Muscle of arm (tissue), 12 donors: Measurements from ENCODE around the gene PEX6. TPM values are rescaled to one million over a fixed set of nuclear protein-coding genes. Genes with fewer than 3 reads are reported as not detected.

ENCODE experiments used
- DNase-seq: peaks from one replicate; pipeline ENCODE4 v3.0.0-alpha.2; 2013
- polyA plus RNA-seq, 12 donors: library from polyadenylated mRNA; unstranded; fragments of 120-200 nt; gene quantifications; one replicate each; pipeline ENCODE4 v1.2.1, GENCODE V29; 2013; ENCODE audit not compliant: insufficient read length in 12 of 12

PEX6 gene
- polyA plus RNA-seq, 12 donors = 7.7 to 26.6 (median 18.1) TPM; not detected in 1

- no peak for DNase-seq
Observed at GRCh38 chr6:42936398-42936797, 42.6 kb downstream of the PEX6 start.

GRCh38 chr6:42935322-42935721, 43.7 kb downstream of the PEX6 start:
- no peak for DNase-seq

- no peak for DNase-seq
Observed at GRCh38 chr6:42933205-42933604, 45.8 kb downstream of the PEX6 start.

GRCh38 chr6:42932412-42932811, 46.6 kb downstream of the PEX6 start:
- DNase-seq = no peak

GRCh38 chr6:42929821-42930360, 49.1 kb downstream of the PEX6 start:
- peak; percentile 64 for DNase-seq

DNA sequence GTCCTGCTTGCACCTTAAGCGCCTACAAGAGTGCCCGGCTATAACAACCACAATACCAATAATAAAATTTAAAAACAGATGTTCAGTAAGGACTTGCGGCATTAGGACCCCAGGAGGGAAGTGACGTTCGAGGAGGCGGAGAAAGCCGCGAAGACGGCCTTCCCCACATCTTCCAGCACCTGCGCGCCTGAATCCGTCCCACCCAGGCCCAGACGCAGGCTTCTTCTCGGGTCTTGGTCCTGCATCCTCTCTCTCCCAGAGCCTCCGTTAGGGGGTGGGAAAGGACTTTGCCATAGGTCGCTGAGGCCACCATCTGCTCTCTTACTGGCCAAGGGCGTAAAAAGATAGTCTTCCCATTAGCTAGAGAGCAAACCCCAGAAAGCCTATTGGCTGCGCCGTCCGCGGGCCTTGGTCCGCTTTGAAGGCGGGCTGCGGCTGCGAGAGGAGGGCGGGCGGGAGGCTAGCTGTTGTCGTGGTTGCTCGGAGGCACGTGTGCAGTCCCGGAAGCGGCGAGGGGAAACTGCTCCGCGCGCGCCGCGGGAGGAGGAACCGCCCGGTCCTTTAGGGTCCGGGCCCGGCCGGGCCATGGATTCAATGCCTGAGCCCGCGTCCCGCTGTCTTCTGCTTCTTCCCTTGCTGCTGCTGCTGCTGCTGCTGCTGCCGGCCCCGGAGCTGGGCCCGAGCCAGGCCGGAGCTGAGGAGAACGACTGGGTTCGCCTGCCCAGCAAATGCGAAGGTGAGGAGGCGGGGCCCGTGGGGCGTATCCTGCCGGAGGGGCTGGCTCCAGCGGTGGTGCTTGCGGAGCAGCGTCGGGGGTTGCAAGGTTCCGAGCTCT, 49.8 kb downstream of the PEX6 start, which contains the start of gene CNPY3:
CNPY3 (plus strand) TSS at position 495 of the 835 bp plus-strand sequence; CDS start at position 586, 91 bp downstream.
- peak; percentile 96 for DNase-seq

GRCh38 chr6:42925248-42925857, 53.6 kb downstream of the PEX6 start:
- no peak for DNase-seq

DNA sequence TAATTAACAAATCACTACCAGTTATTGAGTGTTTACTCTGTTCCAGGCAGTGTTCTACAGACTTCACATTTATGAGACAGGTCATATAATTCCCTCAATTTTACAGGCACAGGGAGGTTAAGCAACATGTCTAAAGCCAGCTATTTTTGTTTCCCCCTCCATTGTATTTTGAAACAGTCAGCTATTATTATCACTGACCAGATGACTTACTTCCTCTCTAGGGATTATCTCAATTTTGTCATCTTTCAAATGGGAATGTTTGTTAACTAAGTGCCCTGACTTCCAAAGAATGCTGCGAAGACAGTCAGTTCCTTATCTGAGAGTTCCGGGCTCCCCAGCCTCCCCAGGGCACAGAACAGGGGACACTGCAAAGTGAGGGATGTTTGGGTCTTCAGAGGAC, 55.3 kb downstream of the PEX6 start:
- no peak for DNase-seq

- no peak for DNase-seq
Observed at GRCh38 chr6:42921801-42922200, 57.2 kb downstream of the PEX6 start.

DNA sequence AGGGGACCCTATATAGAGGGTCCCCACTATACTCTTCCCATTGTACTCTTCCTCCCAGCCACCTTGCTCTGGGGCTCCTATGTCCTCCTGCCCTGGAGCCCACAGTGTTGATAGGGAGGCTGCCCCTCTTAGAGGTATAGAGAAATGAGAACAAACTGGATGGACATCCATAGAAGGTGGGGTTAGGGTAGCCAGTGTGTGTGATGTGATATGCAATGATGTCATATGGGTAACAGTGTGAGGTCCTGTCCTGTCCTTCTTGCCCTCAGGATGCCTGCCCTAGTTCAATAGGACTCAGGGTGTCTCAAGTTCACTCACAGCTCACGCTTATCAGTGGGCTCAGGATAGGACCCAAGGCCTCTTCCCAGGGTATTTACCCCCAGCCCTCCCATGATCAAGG, 62.7 kb downstream of the PEX6 start:
- DNase-seq = no peak

- no peak for DNase-seq
Observed at GRCh38 chr6:42915732-42916131, 63.2 kb downstream of the PEX6 start, which contains the start of gene PTCRA. Gene PTCRA (plus strand): TSS chr6:42916053. CDS start chr6:42916070, 17 bp downstream.

GRCh38 chr6:42914546-42914945, 64.4 kb downstream of the PEX6 start:
- no peak for DNase-seq

Other genes starting within 250 kb of the PEX6 start
- 10 to 100 TPM in 11 of 12 donors, not detected in 1; 12.9 to 25.0 (median 14.2) TPM for gene TBCC, start 233.1 kb downstream of the PEX6 start, polyA plus RNA-seq
- gene BICRAL, start 197.1 kb downstream of the PEX6 start, polyA plus RNA-seq = 100 to 1,000 TPM in 1 of 12 donors, 10 to 100 TPM in 11; 11.7 to 127 (median 14.3) TPM
- gene RPL7L1, start 99.6 kb downstream of the PEX6 start, polyA plus RNA-seq = 100 to 1,000 TPM in 1 of 12 donors, 10 to 100 TPM in 11; 51.3 to 224 (median 80.8) TPM
- gene PTCRA, start 63.1 kb downstream of the PEX6 start, polyA plus RNA-seq = under 1 TPM in 1 of 12 donors, not detected in 11; 0.44 TPM
- 10 to 100 TPM in 11 of 12 donors, not detected in 1; 21.5 to 35.1 (median 26.3) TPM for gene CNPY3, start 49.7 kb downstream of the PEX6 start, polyA plus RNA-seq
- gene GNMT, start 18.4 kb downstream of the PEX6 start, polyA plus RNA-seq = under 1 TPM in 10 of 12 donors, not detected in 2; 0.23 to 0.88 (median 0.40) TPM
- 10 to 100 TPM in 11 of 12 donors, not detected in 1; 40.0 to 58.7 (median 43.7) TPM for gene PPP2R5D, start 5.4 kb upstream of the PEX6 start, polyA plus RNA-seq
- 10 to 100 TPM in 11 of 12 donors, not detected in 1; 38.6 to 59.5 (median 44.8) TPM for gene MEA1, start 34.8 kb upstream of the PEX6 start, polyA plus RNA-seq
- gene KLHDC3, start 35.1 kb upstream of the PEX6 start, polyA plus RNA-seq = 100 to 1,000 TPM; 120 to 250 (median 193) TPM
- gene RRP36, start 42.4 kb upstream of the PEX6 start, polyA plus RNA-seq = 10 to 100 TPM in 11 of 12 donors, not detected in 1; 27.3 to 53.6 (median 47.8) TPM
- 10 to 100 TPM in 11 of 12 donors, not detected in 1; 24.3 to 48.6 (median 37.9) TPM for gene CUL7, start 74.7 kb upstream of the PEX6 start, polyA plus RNA-seq
- 10 to 100 TPM in 11 of 12 donors, not detected in 1; 35.2 to 51.9 (median 41.8) TPM for gene MRPL2, start 80.3 kb upstream of the PEX6 start, polyA plus RNA-seq
- 10 to 100 TPM in 11 of 12 donors, not detected in 1; 17.6 to 54.7 (median 24.4) TPM for gene KLC4, start 80.5 kb upstream of the PEX6 start, polyA plus RNA-seq
- gene PTK7, start 97.1 kb upstream of the PEX6 start, polyA plus RNA-seq = 100 to 1,000 TPM in 2 of 12 donors, 10 to 100 TPM in 9, not detected in 1; 35.2 to 193 (median 63.8) TPM
- 100 to 1,000 TPM in 1 of 12 donors, 10 to 100 TPM in 11; 34.9 to 100 (median 45.3) TPM for gene SRF, start 192.1 kb upstream of the PEX6 start, polyA plus RNA-seq
- 10 to 100 TPM in 10 of 12 donors, 1 to 10 TPM in 1, not detected in 1; 6.9 to 40.8 (median 14.7) TPM for gene CUL9, start 203.0 kb upstream of the PEX6 start, polyA plus RNA-seq